ENCODE measurements around the gene INPP1. TPM values are rescaled to one million over a fixed set of nuclear protein-coding genes. Genes with fewer than 3 reads are reported as not detected.

Gene INPP1
- total RNA-seq, 1 donor from 2014 or later, result 15.8 TPM

Other genes starting within 250 kb of the INPP1 start
- gene HIBCH, start 23.8 kb upstream of the INPP1 start, total RNA-seq, result 24.2 TPM
- 24.4 TPM for gene MFSD6, start 64.8 kb downstream of the INPP1 start, total RNA-seq
- 2.8 TPM for gene NEMP2, start 191.1 kb downstream of the INPP1 start, total RNA-seq